SK-N-MC (cell line): ENCODE measurements around the gene RASA3.

ENCODE experiments used
- EZH2 ChIP-seq: fragments of 200-600 bp; sonication (generic); IDR thresholded peaks from one replicate; pipeline ENCODE4 v1.6.1; 2017; ENCODE audit warnings: antibody characterized with exemption
- POLR2AphosphoS5 ChIP-seq: IDR thresholded peaks from 2 replicates; pipeline ENCODE4 v1.6.1; 2012; ENCODE audit warnings: mild to moderate bottlenecking, low read depth, low read length, borderline replicate concordance

GRCh38 chr13:114017028-114017630 is 115.3 kb downstream of the RASA3 start:
- TF ChIP-seq EZH2 (no peak), POLR2AphosphoS5 (no peak)
